Testis (tissue), 2 donors: ENCODE results near the gene KRT23.

Experiments used
- POLR2A ChIP-seq: fragments of 450-650 bp; IDR thresholded peaks from one replicate; pipeline ENCODE4 v1.6.1; 2017; ENCODE audit warnings: antibody characterized with exemption, mild to moderate bottlenecking, moderate library complexity
- TF ChIP-seq, protein P1 (sequence below), 3 experiments: fragments of 450-650 bp in 2 of 3; fragments of 200-600 bp in 1 of 3; sonication (generic) in 1 of 3; IDR thresholded peaks; one replicate each; pipeline ENCODE4 v1.5.1; 2016 to 2019; ENCODE audit warnings: antibody characterized with exemption in 3 of 3, mild to moderate bottlenecking in 2 of 3, moderate library complexity in 1 of 3

DNA sequence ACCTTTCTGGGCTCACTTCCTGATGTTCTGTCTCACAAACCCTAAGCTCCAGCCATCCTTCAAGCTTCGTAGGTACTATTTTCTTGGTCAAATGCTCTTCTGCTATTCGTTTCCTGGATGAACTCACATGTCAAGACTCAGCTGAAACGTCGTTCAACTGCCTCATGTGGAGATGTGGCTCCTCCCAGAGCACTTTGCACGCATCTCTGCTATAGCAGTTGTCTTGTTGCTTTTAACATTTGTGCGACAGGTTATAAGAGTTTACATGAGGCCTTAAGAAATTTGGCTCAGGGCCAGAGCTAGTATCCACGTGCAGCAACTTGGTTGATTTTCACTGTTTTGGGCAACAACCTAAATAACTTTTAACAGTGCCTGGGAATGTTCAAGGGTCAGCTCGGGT is 49.5 kb upstream of the KRT23 start:
- TF ChIP-seq, protein P1, sequence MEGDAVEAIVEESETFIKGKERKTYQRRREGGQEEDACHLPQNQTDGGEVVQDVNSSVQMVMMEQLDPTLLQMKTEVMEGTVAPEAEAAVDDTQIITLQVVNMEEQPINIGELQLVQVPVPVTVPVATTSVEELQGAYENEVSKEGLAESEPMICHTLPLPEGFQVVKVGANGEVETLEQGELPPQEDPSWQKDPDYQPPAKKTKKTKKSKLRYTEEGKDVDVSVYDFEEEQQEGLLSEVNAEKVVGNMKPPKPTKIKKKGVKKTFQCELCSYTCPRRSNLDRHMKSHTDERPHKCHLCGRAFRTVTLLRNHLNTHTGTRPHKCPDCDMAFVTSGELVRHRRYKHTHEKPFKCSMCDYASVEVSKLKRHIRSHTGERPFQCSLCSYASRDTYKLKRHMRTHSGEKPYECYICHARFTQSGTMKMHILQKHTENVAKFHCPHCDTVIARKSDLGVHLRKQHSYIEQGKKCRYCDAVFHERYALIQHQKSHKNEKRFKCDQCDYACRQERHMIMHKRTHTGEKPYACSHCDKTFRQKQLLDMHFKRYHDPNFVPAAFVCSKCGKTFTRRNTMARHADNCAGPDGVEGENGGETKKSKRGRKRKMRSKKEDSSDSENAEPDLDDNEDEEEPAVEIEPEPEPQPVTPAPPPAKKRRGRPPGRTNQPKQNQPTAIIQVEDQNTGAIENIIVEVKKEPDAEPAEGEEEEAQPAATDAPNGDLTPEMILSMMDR (IDR thresholded peaks at IDR 0.05) = no peak
- no peak for TF ChIP-seq POLR2A
